A549 (cell line): ENCODE data around the gene MYBPHL. TPM values are rescaled to one million over a fixed set of nuclear protein-coding genes. Genes with fewer than 3 reads are reported as not detected.

Source experiments
- ATAC-seq, 2 experiments: fragments of 200-7000 bp in 1 of 2; fragments of >200 bp in 1 of 2; cut with Nextera tagmentation in 1 of 2; cut with Tn5 transposase in 1 of 2; 3 replicates each; pipeline versions ENCODE4 v1.8.0 to v1.9.1; 2018 to 2020; ENCODE audit warnings: mild to moderate bottlenecking in 1 of 2, moderate library complexity in 1 of 2
- CTCF ChIA-PET: fragments of 300-600 bp; sonication (Branson Sonifier 250); formaldehyde crosslinking; extraction: SDS; loops from one replicate; lab custom pipeline; 2021; ENCODE audit warnings: antibody characterized with exemption, inconsistent platforms; lab: Yijun Ruan, JAX
- POLR2A ChIA-PET: fragments of 350-600 bp; formaldehyde crosslinking; extraction: SDS; loops from one replicate; lab custom pipeline; 2021; ENCODE audit warnings: antibody characterized with exemption, inconsistent platforms; lab: Yijun Ruan, JAX
- DNase-seq, 2 experiments: peaks; one replicate each; pipeline versions ENCODE4 v3.0.0 to v3.0.0-alpha.2; 2011 to 2016; ENCODE audit warnings: low read depth in 1 of 2, low spot score in 1 of 2
- FAIRE-seq: peaks from 2 replicates; lab custom pipeline; 2011; peaks lifted over from hg19 to GRCh38; lab: Jason Lieb, UNC
- H3K27ac ChIP-seq, 2 experiments: fragments of >200 bp; sonication (Bioruptor Twin); formaldehyde crosslinking; 3 replicates each; pipeline ENCODE4 v1.5.1; 2016 to 2017
- H3K4me1 ChIP-seq: fragments of >200 bp; sonication (Bioruptor Twin); formaldehyde crosslinking; 3 replicates; pipeline ENCODE4 v1.6.1; 2016
- H3K4me2 ChIP-seq: fragments of >200 bp; sonication (Bioruptor Twin); formaldehyde crosslinking; 3 replicates; pipeline ENCODE4 v1.6.1; 2016
- H3K4me3 ChIP-seq: fragments of >200 bp; sonication (Bioruptor Twin); formaldehyde crosslinking; 3 replicates; pipeline ENCODE4 v1.5.1; 2016
- H3K9me3 ChIP-seq: fragments of >200 bp; sonication (Bioruptor Twin); formaldehyde crosslinking; 3 replicates; pipeline ENCODE4 v1.6.1; 2016
- BHLHE40 ChIP-seq: IDR thresholded peaks from 2 replicates; pipeline ENCODE4 v1.6.1; 2012; ENCODE audit warnings: low read depth, low read length, inconsistent platforms
- CBX2 ChIP-seq: fragments of 200-600 bp; sonication (generic); IDR thresholded peaks from 2 replicates; pipeline ENCODE4 v1.6.1; 2016; ENCODE audit warnings: low read depth, mild to moderate bottlenecking, borderline replicate concordance
- CBX8 ChIP-seq: fragments of 200-600 bp; sonication (generic); IDR thresholded peaks from 2 replicates; pipeline ENCODE4 v1.6.1; 2016
- CHD4 ChIP-seq: fragments of 200-600 bp; sonication (generic); IDR thresholded peaks from 2 replicates; pipeline ENCODE4 v1.6.1; 2016; ENCODE audit warnings: antibody characterized with exemption, mild to moderate bottlenecking, borderline replicate concordance
- EHF ChIP-seq: fragments of 250-450 bp; sonication (Bioruptor Pico); IDR thresholded peaks from 2 replicates; pipeline ENCODE4 v1.5.0; 2020; ENCODE audit warnings: mild to moderate bottlenecking
- EHMT2 ChIP-seq: fragments of 200-600 bp; sonication (generic); IDR thresholded peaks from 2 replicates; pipeline ENCODE4 v1.6.1; 2016; ENCODE audit warnings: antibody characterized with exemption, low read depth, mild to moderate bottlenecking, moderate library complexity
- EP300 ChIP-seq, 2 experiments: fragments of >200 bp; sonication (Bioruptor Twin); formaldehyde crosslinking; IDR thresholded peaks; 2 replicates in 1 of 2; 3 replicates in 1 of 2; pipeline ENCODE4 v1.6.1; 2016 to 2017
- FOSB ChIP-seq: fragments of 250-450 bp; sonication (Bioruptor Pico); IDR thresholded peaks from 2 replicates; pipeline ENCODE4 v1.5.0; 2020; ENCODE audit warnings: mild to moderate bottlenecking, moderate library complexity
- HEYL ChIP-seq: fragments of 250-450 bp; sonication (Bioruptor Pico); IDR thresholded peaks from 2 replicates; pipeline ENCODE4 v1.8.0; 2021; ENCODE audit warnings: mild to moderate bottlenecking, moderate library complexity
- HOXA7 ChIP-seq: fragments of 250-450 bp; sonication (Bioruptor Pico); IDR thresholded peaks from 2 replicates; pipeline ENCODE4 v1.5.0; 2020; ENCODE audit warnings: mild to moderate bottlenecking, moderate library complexity
- JUNB ChIP-seq: fragments of >200 bp; sonication (Bioruptor Twin); formaldehyde crosslinking; IDR thresholded peaks from 2 replicates; pipeline ENCODE4 v1.6.1; 2016
- KDM1A ChIP-seq: fragments of 200-600 bp; sonication (generic); IDR thresholded peaks from 2 replicates; pipeline ENCODE4 v1.6.1; 2016; ENCODE audit warnings: low read depth, mild to moderate bottlenecking
- KDM5A ChIP-seq: fragments of 200-600 bp; sonication (generic); IDR thresholded peaks from 2 replicates; pipeline ENCODE4 v1.6.1; 2016; ENCODE audit warnings: antibody characterized with exemption, mild to moderate bottlenecking
- MAFK ChIP-seq: fragments of 450-650 bp; IDR thresholded peaks from 2 replicates; pipeline ENCODE4 v1.6.1; 2014; ENCODE audit not compliant: partially characterized antibody
- MAZ ChIP-seq: fragments of 150-350 bp; IDR thresholded peaks from 2 replicates; pipeline ENCODE4 v1.6.1; 2014; ENCODE audit warnings: antibody characterized with exemption, low read depth, low read length, borderline replicate concordance
- MYC ChIP-seq: IDR thresholded peaks from 2 replicates; pipeline ENCODE4 v1.6.1; 2012; ENCODE audit warnings: mild to moderate bottlenecking, inconsistent platforms, low read length, improper control_type of control experiment, borderline replicate concordance
- NPAS2 ChIP-seq: fragments of 250-450 bp; sonication (Bioruptor Pico); IDR thresholded peaks from 2 replicates; pipeline ENCODE4 v1.8.0; 2022; ENCODE audit warnings: mild to moderate bottlenecking, moderate library complexity, borderline replicate concordance
- NR3C1 ChIP-seq: fragments of >200 bp; sonication (Bioruptor Twin); formaldehyde crosslinking; IDR thresholded peaks from 3 replicates; pipeline ENCODE4 v1.6.1; 2017
- PHF8 ChIP-seq: fragments of 200-600 bp; sonication (generic); IDR thresholded peaks from 2 replicates; pipeline ENCODE4 v1.6.1; 2016; ENCODE audit warnings: low read depth, mild to moderate bottlenecking, antibody characterized with exemption, moderate library complexity, borderline replicate concordance
- POLR2A ChIP-seq: IDR thresholded peaks from 2 replicates; pipeline ENCODE4 v1.6.1; 2012; ENCODE audit warnings: mild to moderate bottlenecking, low read length
- RAD21 ChIP-seq, 2 experiments: fragments of >200 bp in 1 of 2; sonication (Bioruptor Twin) in 1 of 2; formaldehyde crosslinking in 1 of 2; IDR thresholded peaks in 1 of 2; conservative IDR thresholded peaks in 1 of 2; 2 replicates in 1 of 2; 3 replicates in 1 of 2; pipeline ENCODE4 v1.6.1; 2012 to 2018; ENCODE audit warnings: inconsistent platforms in 1 of 2
- RARB ChIP-seq: fragments of 250-450 bp; sonication (Bioruptor Pico); IDR thresholded peaks from 2 replicates; pipeline ENCODE4 v1.8.0; 2021; ENCODE audit warnings: mild to moderate bottlenecking, moderate library complexity
- RCOR1 ChIP-seq: fragments of 150-350 bp; IDR thresholded peaks from 2 replicates; pipeline ENCODE4 v1.6.1; 2014; ENCODE audit warnings: antibody characterized with exemption, low read length, low read depth
- RNF2 ChIP-seq: fragments of 200-600 bp; sonication (generic); IDR thresholded peaks from 2 replicates; pipeline ENCODE4 v1.6.1; 2016; ENCODE audit warnings: low read depth, mild to moderate bottlenecking, antibody characterized with exemption, moderate library complexity, borderline replicate concordance
- WGBS: methylation state at CpG from one replicate; pipeline ENCODE4 v1.1.6; 2017; ENCODE audit errors: missing lambda C conversion rate; 5-methylcytosine and 5-hydroxymethylcytosine counted together
- polyA plus RNA-seq, 4 experiments: library from polyadenylated mRNA; depleted of rRNA in 3 of 4; stranded (reverse); fragments of >200 nt; fragmentation: RNase III in 1 of 4; extraction: RNeasy Plus Mini Kit Qiagen cat#74134 plus additional on column Dnase treatment in 1 of 4; gene quantifications; 2 replicates in 3 of 4; 3 replicates in 1 of 4; pipeline ENCODE4 v1.2.3, GENCODE V29; 2011 to 2017
- TF ChIP-seq, protein P1 (sequence below): IDR thresholded peaks from 2 replicates; pipeline ENCODE4 v1.6.1; 2012
- TF ChIP-seq, protein P2 (sequence below): fragments of 450-650 bp; IDR thresholded peaks from 2 replicates; pipeline ENCODE4 v1.6.1; 2014; ENCODE audit warnings: antibody characterized with exemption

The MYBPHL gene
- polyA plus RNA-seq, 2 of the 4 experiments (the other 2 are of a cell fraction), result not detected

DNA sequence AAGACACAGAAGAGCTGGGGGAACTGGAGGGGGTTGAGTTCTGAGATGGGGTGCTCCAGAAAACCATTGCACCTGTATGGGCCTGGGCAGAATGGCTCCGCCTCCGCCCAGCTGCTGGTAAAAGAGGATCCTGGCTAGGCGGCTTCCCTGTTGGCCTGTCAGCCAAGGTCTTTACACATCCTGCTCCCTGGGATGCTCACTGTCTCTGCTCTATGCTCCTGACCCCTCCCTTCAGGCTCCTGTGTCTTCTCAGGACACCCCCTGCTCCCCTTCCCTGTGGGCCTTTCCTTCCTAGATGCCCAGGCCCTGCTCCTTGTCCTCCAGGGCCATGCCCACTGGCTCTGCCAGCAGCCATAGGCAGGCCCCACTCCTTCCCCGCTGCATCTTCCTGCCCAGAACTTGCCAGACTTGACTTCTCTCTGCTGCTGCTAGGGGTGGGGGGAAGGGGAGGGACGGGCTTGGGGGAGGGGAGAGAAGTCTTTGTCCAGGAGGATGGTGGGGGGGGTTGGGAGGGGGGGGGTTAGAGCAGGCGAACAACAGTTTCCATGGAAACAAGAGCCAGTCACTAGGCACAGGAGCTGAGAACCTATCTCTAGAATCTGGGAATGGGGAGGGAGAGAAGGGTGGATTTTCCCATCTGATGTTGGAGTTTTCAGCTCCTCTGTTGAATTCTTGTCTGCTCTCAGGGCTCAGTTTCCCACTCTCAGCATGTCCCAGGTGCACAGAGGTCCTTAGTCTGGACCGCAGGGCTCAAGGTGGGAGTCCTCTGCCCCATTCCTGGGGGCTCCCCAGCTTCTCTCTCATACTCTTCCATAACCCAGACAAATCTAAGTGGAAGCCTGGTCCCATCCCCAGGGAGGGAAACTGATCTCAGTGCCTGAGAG, 46.9 kb downstream of the MYBPHL start:
- TF ChIP-seq RARB (CRISPR knock-in tag) (no peak), PHF8 (no peak), HOXA7 (no peak), KDM5A (no peak), POLR2A (no peak), RCOR1 (no peak), FOSB (CRISPR knock-in tag) (no peak), CBX2 (no peak), BHLHE40 (no peak), CHD4 (no peak), MAZ (no peak), RAD21 (conservative IDR thresholded peaks at IDR 0.05 in 1 of 2, IDR thresholded peaks at IDR 0.05 in 1 of 2) (no peak), NR3C1 (no peak), EHMT2 (no peak), NPAS2 (CRISPR knock-in tag) (no peak), EHF (no peak), EP300 (IDR thresholded peaks at IDR 0.05) (no peak)
- TF ChIP-seq, protein P1, sequence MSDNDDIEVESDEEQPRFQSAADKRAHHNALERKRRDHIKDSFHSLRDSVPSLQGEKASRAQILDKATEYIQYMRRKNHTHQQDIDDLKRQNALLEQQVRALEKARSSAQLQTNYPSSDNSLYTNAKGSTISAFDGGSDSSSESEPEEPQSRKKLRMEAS, result no peak
- TF ChIP-seq, protein P2, sequence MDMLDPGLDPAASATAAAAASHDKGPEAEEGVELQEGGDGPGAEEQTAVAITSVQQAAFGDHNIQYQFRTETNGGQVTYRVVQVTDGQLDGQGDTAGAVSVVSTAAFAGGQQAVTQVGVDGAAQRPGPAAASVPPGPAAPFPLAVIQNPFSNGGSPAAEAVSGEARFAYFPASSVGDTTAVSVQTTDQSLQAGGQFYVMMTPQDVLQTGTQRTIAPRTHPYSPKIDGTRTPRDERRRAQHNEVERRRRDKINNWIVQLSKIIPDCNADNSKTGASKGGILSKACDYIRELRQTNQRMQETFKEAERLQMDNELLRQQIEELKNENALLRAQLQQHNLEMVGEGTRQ, result no peak
- TF ChIP-seq, all 56 proteins: peak for 0
- ChIA-PET POLR2A (no interaction called here), CTCF (interaction anchor here (0.7 to 1.4 kb wide), 4 partner anchors 8 to 230 kb away, joined by 3 to 4 read pairs (median 3); a partner anchor contains a TSS)
- FAIRE-seq, result no peak
- no peak for ATAC-seq
- no peaks in the 10 kb centered on the region for H3K9me3 ChIP-seq
- no peak overlapping the region for H3K27ac ChIP-seq
- H3K4me3 ChIP-seq, result no peak overlapping the region
- DNase-seq, result no peak
- H3K4me1 ChIP-seq, result peaks cover under 1% of the 10 kb centered on the region; the same call in 2 of the 3 replicates
- 100% methylated on average over 1 of the region's 7 CpGs for WGBS
- no peak overlapping the region for H3K4me2 ChIP-seq

DNA sequence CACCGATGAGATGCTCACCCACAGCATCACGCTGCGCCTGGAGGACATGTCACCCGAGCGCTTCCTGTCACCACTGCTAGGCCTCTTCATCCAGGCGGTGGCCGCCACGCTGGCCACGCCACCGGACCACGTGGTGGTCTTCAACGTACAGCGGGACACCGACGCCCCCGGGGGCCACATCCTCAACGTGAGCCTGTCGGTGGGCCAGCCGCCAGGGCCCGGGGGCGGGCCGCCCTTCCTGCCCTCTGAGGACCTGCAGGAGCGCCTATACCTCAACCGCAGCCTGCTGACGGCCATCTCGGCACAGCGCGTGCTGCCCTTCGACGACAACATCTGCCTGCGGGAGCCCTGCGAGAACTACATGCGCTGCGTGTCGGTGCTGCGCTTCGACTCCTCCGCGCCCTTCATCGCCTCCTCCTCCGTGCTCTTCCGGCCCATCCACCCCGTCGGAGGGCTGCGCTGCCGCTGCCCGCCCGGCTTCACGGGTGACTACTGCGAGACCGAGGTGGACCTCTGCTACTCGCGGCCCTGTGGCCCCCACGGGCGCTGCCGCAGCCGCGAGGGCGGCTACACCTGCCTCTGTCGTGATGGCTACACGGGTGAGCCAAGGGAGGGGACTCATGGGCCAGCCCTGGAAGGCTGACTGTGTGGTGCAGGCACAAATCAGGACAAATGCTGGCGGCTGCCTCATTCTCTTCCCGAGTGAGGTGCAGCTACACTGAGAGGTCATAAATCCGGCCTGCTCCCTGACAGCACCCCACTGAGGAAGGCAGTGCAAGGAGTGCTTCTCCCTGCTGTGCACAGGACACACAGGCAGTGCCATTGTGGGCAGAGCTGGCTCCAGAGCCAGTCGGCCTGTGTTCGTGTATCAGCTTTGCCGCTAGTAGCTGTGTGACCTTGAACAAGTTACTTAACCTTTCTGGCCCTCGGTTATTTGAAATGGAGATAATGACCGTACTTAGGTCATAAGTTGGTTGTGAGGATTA, 48.0 kb downstream of the MYBPHL start:
- ChIA-PET POLR2A (no interaction called here), CTCF (interaction anchor here (0.7 to 1.4 kb wide), 4 partner anchors 140 to 232 kb away, joined by 3 to 4 read pairs (median 3); a partner anchor contains a TSS)
- H3K27ac ChIP-seq, result no peak overlapping the region
- ATAC-seq (no peak), DNase-seq (no peak), FAIRE-seq (no peak)
- 96% methylated on average over 35 of the region's 69 CpGs for WGBS
- no peak overlapping the region for H3K4me3 ChIP-seq
- H3K4me1 ChIP-seq, result peaks cover 12% of the 10 kb centered on the region
- no peak overlapping the region for H3K4me2 ChIP-seq
- no peaks in the 10 kb centered on the region for H3K9me3 ChIP-seq
- TF ChIP-seq MYC, result no peak
- TF ChIP-seq JUNB, result no peak
- no peak for TF ChIP-seq RNF2
- no peak for TF ChIP-seq MAFK
- no peak for TF ChIP-seq CBX8
- no peak for TF ChIP-seq KDM1A
- TF ChIP-seq HEYL, result no peak
- TF ChIP-seq, protein P1, result no peak
